HG03025 (cell line): ENCODE measurements around the gene GTF3C4.
"Not testable (repeated sequence)": the region's sequence is repeated elsewhere in the genome, so short reads cannot be mapped to it uniquely, and the experiment has no call there.

Source experiments
- ATAC-seq: cut with Tn5 transposase; IDR thresholded peaks from one replicate; pipeline ENCODE4 v1.9.1; 2021; ENCODE audit warnings: mild to moderate bottlenecking, moderate library complexity; ENCODE audit not compliant: unreplicated experiment, low FRiP score

Gene GTF3C4

GRCh38 chr9:132694144-132694543, 23.9 kb downstream of the GTF3C4 start:
- no peak for ATAC-seq

GRCh38 chr9:132697230-132697629, 27.0 kb downstream of the GTF3C4 start:
- no peak for ATAC-seq

GRCh38 chr9:132698989-132699388, 28.7 kb downstream of the GTF3C4 start:
- no peak for ATAC-seq

- ATAC-seq: no peak
Observed at GRCh38 chr9:132699956-132700355, 29.7 kb downstream of the GTF3C4 start.

- no peak for ATAC-seq
Observed at GRCh38 chr9:132702254-132702653, 32.0 kb downstream of the GTF3C4 start.

- ATAC-seq: no peak
Observed at GRCh38 chr9:132703336-132703735, 33.1 kb downstream of the GTF3C4 start.

- ATAC-seq: no peak
Observed at GRCh38 chr9:132708239-132708638, 38.0 kb downstream of the GTF3C4 start.

GRCh38 chr9:132708769-132709430, 38.6 kb downstream of the GTF3C4 start:
- no peak for ATAC-seq

GRCh38 chr9:132710333-132710732, 40.1 kb downstream of the GTF3C4 start:
- no peak for ATAC-seq

GRCh38 chr9:132711152-132711551, 40.9 kb downstream of the GTF3C4 start:
- ATAC-seq: not testable (repeated sequence)

GRCh38 chr9:132711846-132712245, 41.6 kb downstream of the GTF3C4 start:
- ATAC-seq: no peak

- ATAC-seq: no peak
Observed at GRCh38 chr9:132712753-132713152, 42.5 kb downstream of the GTF3C4 start.

GRCh38 chr9:132716007-132716406, 45.7 kb downstream of the GTF3C4 start:
- no peak for ATAC-seq

- ATAC-seq: no peak
Observed at GRCh38 chr9:132717326-132717945, 47.2 kb downstream of the GTF3C4 start.

- ATAC-seq: not testable (repeated sequence)
Observed at GRCh38 chr9:132718381-132718928, 48.2 kb downstream of the GTF3C4 start.

GRCh38 chr9:132721661-132722060, 51.4 kb downstream of the GTF3C4 start:
- no peak for ATAC-seq

- no peak for ATAC-seq
Observed at GRCh38 chr9:132722564-132723065, 52.4 kb downstream of the GTF3C4 start.

- no peak for ATAC-seq
Observed at GRCh38 chr9:132723809-132724208, 53.5 kb downstream of the GTF3C4 start.

- no peak for ATAC-seq
Observed at GRCh38 chr9:132725306-132725705, 55.0 kb downstream of the GTF3C4 start.

- ATAC-seq: no peak
Observed at GRCh38 chr9:132726576-132727130, 56.4 kb downstream of the GTF3C4 start.

GRCh38 chr9:132728071-132728470, 57.8 kb downstream of the GTF3C4 start:
- no peak for ATAC-seq
